GM12875 (cell line): ENCODE data around the gene BHLHA9.

Source experiments
- H3K4me3 ChIP-seq: one replicate; pipeline ENCODE4 v1.5.1; 2011; ENCODE audit warnings: low read depth, low read length, control low read depth
- CTCF ChIP-seq: IDR thresholded peaks from 2 replicates; pipeline ENCODE4 v1.5.1; 2011; ENCODE audit warnings: low read depth, mild to moderate bottlenecking, control low read depth, inconsistent platforms, low read length, moderate library complexity, borderline replicate concordance; ENCODE audit not compliant: insufficient read depth

The BHLHA9 gene

GRCh38 chr17:1313270-1314005 is 43.2 kb downstream of the BHLHA9 start:
- no peak for TF ChIP-seq CTCF
- no peak overlapping the region for H3K4me3 ChIP-seq

- TF ChIP-seq CTCF, result no peak
Measured at GRCh38 chr17:1315409-1315808, 45.2 kb downstream of the BHLHA9 start.

GRCh38 chr17:1315891-1316403 is 45.7 kb downstream of the BHLHA9 start:
- no peak overlapping the region for H3K4me3 ChIP-seq
- TF ChIP-seq CTCF, result no peak

More at GRCh38 chr17:1315409-1315808, 45.2 kb downstream of the BHLHA9 start:
- no peak overlapping the region for H3K4me3 ChIP-seq
